KMS-11 (cell line): ENCODE data around the gene RFTN1.

Source experiments
- H2AFZ ChIP-seq: fragments of 200-600 bp; sonication (generic); 2 replicates; pipeline ENCODE4 v1.6.1; 2016; ENCODE audit warnings: antibody characterized with exemption, mixed run types, low read depth
- H3K27ac ChIP-seq: fragments of 200-600 bp; sonication (generic); 2 replicates; pipeline ENCODE4 v1.6.1; 2016; ENCODE audit warnings: mild to moderate bottlenecking, mixed run types
- H3K27me3 ChIP-seq: fragments of 200-600 bp; sonication (generic); 2 replicates; pipeline ENCODE4 v1.6.1; 2017; ENCODE audit warnings: mild to moderate bottlenecking, low read depth, mixed run types, moderate library complexity; ENCODE audit not compliant: insufficient read depth
- H3K36me3 ChIP-seq: fragments of 200-600 bp; sonication (generic); 2 replicates; pipeline ENCODE4 v1.6.1; 2017; ENCODE audit warnings: mild to moderate bottlenecking, mixed run types; ENCODE audit not compliant: insufficient read depth
- H3K4me1 ChIP-seq: fragments of 200-600 bp; sonication (generic); 2 replicates; pipeline ENCODE4 v1.6.1; 2016; ENCODE audit warnings: mild to moderate bottlenecking, low read depth, mixed run types; ENCODE audit not compliant: poor library complexity, severe bottlenecking
- H3K4me2 ChIP-seq: fragments of 200-600 bp; sonication (generic); 2 replicates; pipeline ENCODE4 v1.7.0; 2016; ENCODE audit warnings: mild to moderate bottlenecking, mixed run types
- H3K4me3 ChIP-seq: fragments of 200-600 bp; sonication (generic); IDR thresholded peaks from 2 replicates; pipeline ENCODE4 v1.6.1; 2017; ENCODE audit warnings: low read depth, low read length, mixed read lengths; ENCODE audit not compliant: insufficient read depth
- H3K79me2 ChIP-seq: fragments of 200-600 bp; sonication (generic); 2 replicates; pipeline ENCODE4 v1.6.1; 2016; ENCODE audit warnings: low read depth, mixed run types; ENCODE audit not compliant: insufficient read depth
- H3K9ac ChIP-seq: fragments of 200-600 bp; sonication (generic); 2 replicates; pipeline ENCODE4 v1.6.1; 2016; ENCODE audit warnings: mild to moderate bottlenecking, mixed run types
- H4K20me1 ChIP-seq: fragments of 200-600 bp; sonication (generic); 2 replicates; pipeline ENCODE4 v1.6.1; 2016; ENCODE audit warnings: mild to moderate bottlenecking, mixed run types; ENCODE audit not compliant: insufficient read depth
- CTCF ChIP-seq: fragments of 200-600 bp; sonication (generic); conservative IDR thresholded peaks from 2 replicates; pipeline ENCODE4 v1.6.1; 2017; ENCODE audit warnings: low read depth, mild to moderate bottlenecking, antibody characterized with exemption, low read length, moderate library complexity, mixed read lengths

RFTN1 gene

GRCh38 chr3:16426029-16426400 lies 87.5 kb downstream of the RFTN1 start:
- Histone ChIP-seq H3K4me2 (no peak overlapping the region), H3K27ac (no peak overlapping the region)

GRCh38 chr3:16425398-16426028 lies 88.0 kb downstream of the RFTN1 start:
- TF ChIP-seq CTCF: no peak
- Histone ChIP-seq H3K36me3 (no peaks in the 10 kb centered on the region), H3K79me2 (no peaks in the 10 kb centered on the region), H3K27me3 (no peaks in the 10 kb centered on the region), H3K4me3 (no peak overlapping the region), H3K4me1 (no peaks in the 10 kb centered on the region), H4K20me1 (no peaks in the 10 kb centered on the region), H3K4me2 (no peak overlapping the region), H3K27ac (no peak overlapping the region), H3K9ac (no peak overlapping the region), H2AFZ (no peak overlapping the region)

More at GRCh38 chr3:16426029-16426400, 87.5 kb downstream of the RFTN1 start:
- Histone ChIP-seq H4K20me1 (no peaks in the 10 kb centered on the region), H3K4me1 (no peaks in the 10 kb centered on the region), H3K9ac (no peak overlapping the region), H3K4me3 (no peak overlapping the region), H3K36me3 (no peaks in the 10 kb centered on the region), H3K79me2 (no peaks in the 10 kb centered on the region), H2AFZ (no peak overlapping the region), H3K27me3 (no peaks in the 10 kb centered on the region)
- TF ChIP-seq CTCF: no peak

GRCh38 chr3:16423947-16424673 lies 89.4 kb downstream of the RFTN1 start:
- Histone ChIP-seq H3K36me3 (no peaks in the 10 kb centered on the region), H3K4me1 (no peaks in the 10 kb centered on the region), H3K27me3 (no peaks in the 10 kb centered on the region), H3K27ac (no peak overlapping the region), H3K79me2 (no peaks in the 10 kb centered on the region), H3K4me3 (no peak overlapping the region), H3K4me2 (no peak overlapping the region), H3K9ac (no peak overlapping the region), H4K20me1 (no peaks in the 10 kb centered on the region), H2AFZ (no peak overlapping the region)
- TF ChIP-seq CTCF: no peak

GRCh38 chr3:16423298-16423697 lies 90.2 kb downstream of the RFTN1 start:
- Histone ChIP-seq H4K20me1 (no peaks in the 10 kb centered on the region), H3K9ac (no peak overlapping the region), H2AFZ (no peak overlapping the region), H3K79me2 (no peaks in the 10 kb centered on the region), H3K4me2 (no peak overlapping the region), H3K27ac (no peak overlapping the region), H3K4me3 (no peak overlapping the region), H3K36me3 (no peaks in the 10 kb centered on the region), H3K4me1 (no peaks in the 10 kb centered on the region), H3K27me3 (no peaks in the 10 kb centered on the region)
- TF ChIP-seq CTCF: no peak
